A673 (cell line): ENCODE measurements around the gene NDC80.

ENCODE experiments used
- EZH2 ChIP-seq: fragments of 200-600 bp; sonication (generic); IDR thresholded peaks from 2 replicates; pipeline ENCODE4 v1.6.1; 2017; ENCODE audit warnings: borderline replicate concordance, low read depth, mild to moderate bottlenecking, mixed read lengths, antibody characterized with exemption, low read length; ENCODE audit not compliant: poor library complexity, severe bottlenecking
- TF ChIP-seq, protein P1 (sequence below): fragments of 300-800, 200-600 bp; sonication (generic); conservative IDR thresholded peaks from 2 replicates; pipeline ENCODE4 v1.5.1; 2017; ENCODE audit warnings: low read depth, mild to moderate bottlenecking, antibody characterized with exemption, low read length, moderate library complexity, mixed read lengths

DNA sequence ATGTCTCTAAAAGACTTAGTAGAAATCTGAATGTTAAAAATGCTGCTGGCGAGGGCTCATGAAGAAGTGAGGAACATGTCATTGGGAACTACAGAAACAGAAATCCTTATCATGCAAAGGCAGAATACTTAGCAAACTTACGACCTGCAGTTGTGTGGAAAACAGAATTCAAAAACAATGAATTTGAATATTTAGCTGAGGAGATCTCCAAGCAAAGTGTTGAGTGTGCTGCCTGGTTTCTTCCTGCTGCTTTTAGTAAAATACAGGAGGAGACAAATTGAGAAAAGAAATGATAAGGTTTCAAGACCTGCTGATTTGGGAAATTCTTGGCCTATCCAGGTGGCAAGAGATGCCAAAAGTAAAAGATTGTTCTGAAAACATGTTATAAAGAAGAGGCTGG, 38.6 kb upstream of the NDC80 start:
- TF ChIP-seq EZH2: no peak
- TF ChIP-seq, protein P1, sequence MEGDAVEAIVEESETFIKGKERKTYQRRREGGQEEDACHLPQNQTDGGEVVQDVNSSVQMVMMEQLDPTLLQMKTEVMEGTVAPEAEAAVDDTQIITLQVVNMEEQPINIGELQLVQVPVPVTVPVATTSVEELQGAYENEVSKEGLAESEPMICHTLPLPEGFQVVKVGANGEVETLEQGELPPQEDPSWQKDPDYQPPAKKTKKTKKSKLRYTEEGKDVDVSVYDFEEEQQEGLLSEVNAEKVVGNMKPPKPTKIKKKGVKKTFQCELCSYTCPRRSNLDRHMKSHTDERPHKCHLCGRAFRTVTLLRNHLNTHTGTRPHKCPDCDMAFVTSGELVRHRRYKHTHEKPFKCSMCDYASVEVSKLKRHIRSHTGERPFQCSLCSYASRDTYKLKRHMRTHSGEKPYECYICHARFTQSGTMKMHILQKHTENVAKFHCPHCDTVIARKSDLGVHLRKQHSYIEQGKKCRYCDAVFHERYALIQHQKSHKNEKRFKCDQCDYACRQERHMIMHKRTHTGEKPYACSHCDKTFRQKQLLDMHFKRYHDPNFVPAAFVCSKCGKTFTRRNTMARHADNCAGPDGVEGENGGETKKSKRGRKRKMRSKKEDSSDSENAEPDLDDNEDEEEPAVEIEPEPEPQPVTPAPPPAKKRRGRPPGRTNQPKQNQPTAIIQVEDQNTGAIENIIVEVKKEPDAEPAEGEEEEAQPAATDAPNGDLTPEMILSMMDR: no peak
